OCI-M2 (cell line): Measurements from ENCODE around the gene DNAH17.

Experiments used
- DNase-seq: peaks from one replicate; lab custom pipeline; 2025; ENCODE audit not compliant: unreplicated experiment; lab: John Stamatoyannopoulos, UW

DNAH17 gene, protein sequence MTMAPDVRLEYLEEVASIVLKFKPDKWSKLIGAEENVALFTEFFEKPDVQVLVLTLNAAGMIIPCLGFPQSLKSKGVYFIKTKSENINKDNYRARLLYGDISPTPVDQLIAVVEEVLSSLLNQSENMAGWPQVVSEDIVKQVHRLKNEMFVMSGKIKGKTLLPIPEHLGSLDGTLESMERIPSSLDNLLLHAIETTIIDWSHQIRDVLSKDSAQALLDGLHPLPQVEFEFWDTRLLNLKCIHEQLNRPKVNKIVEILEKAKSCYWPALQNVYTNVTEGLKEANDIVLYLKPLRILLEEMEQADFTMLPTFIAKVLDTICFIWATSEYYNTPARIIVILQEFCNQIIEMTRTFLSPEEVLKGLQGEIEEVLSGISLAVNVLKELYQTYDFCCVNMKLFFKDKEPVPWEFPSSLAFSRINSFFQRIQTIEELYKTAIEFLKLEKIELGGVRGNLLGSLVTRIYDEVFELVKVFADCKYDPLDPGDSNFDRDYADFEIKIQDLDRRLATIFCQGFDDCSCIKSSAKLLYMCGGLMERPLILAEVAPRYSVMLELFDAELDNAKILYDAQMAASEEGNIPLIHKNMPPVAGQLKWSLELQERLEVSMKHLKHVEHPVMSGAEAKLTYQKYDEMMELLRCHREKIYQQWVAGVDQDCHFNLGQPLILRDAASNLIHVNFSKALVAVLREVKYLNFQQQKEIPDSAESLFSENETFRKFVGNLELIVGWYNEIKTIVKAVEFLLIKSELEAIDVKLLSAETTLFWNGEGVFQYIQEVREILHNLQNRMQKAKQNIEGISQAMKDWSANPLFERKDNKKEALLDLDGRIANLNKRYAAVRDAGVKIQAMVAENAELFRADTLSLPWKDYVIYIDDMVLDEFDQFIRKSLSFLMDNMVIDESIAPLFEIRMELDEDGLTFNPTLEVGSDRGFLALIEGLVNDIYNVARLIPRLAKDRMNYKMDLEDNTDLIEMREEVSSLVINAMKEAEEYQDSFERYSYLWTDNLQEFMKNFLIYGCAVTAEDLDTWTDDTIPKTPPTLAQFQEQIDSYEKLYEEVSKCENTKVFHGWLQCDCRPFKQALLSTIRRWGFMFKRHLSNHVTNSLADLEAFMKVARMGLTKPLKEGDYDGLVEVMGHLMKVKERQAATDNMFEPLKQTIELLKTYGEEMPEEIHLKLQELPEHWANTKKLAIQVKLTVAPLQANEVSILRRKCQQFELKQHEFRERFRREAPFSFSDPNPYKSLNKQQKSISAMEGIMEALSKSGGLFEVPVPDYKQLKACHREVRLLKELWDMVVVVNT (N-terminal part only)

GRCh38 chr17:78577296-78577695 lies at the start of gene DNAH17:
DNAH17 (minus strand) TSS chr17:78577396; CDS start chr17:78575057, 2,339 bp downstream.
- no peak for DNase-seq

- no peak for DNase-seq
Observed at GRCh38 chr17:78624324-78625151, 47.3 kb upstream of the DNAH17 start.

- DNase-seq: no peak
Observed at GRCh38 chr17:78623541-78623940, 46.3 kb upstream of the DNAH17 start.

GRCh38 chr17:78622491-78623265 lies 45.5 kb upstream of the DNAH17 start:
- DNase-seq: no peak

GRCh38 chr17:78621720-78622490 lies 44.7 kb upstream of the DNAH17 start:
- no peak for DNase-seq

DNA sequence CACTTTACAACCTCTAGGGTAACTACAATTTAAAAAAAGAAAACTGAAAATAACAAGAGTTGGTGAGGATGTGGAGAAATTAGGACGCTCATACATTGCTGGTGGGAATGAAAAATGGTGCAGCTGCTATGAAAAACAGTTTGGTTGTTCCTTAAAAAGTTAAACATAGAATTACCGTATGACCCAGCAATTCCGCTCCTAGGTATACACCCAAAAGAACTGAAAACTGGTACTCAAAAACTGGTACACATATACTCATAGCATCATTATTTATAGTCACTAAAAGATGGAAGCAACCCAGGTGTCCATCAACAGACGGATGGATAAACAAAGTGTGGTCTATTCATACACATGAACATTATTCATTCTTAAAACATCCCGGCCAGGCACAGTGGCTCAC lies 42.9 kb upstream of the DNAH17 start:
- DNase-seq: no peak

- no peak for DNase-seq
Observed at GRCh38 chr17:78619334-78619733, 42.1 kb upstream of the DNAH17 start.

DNA sequence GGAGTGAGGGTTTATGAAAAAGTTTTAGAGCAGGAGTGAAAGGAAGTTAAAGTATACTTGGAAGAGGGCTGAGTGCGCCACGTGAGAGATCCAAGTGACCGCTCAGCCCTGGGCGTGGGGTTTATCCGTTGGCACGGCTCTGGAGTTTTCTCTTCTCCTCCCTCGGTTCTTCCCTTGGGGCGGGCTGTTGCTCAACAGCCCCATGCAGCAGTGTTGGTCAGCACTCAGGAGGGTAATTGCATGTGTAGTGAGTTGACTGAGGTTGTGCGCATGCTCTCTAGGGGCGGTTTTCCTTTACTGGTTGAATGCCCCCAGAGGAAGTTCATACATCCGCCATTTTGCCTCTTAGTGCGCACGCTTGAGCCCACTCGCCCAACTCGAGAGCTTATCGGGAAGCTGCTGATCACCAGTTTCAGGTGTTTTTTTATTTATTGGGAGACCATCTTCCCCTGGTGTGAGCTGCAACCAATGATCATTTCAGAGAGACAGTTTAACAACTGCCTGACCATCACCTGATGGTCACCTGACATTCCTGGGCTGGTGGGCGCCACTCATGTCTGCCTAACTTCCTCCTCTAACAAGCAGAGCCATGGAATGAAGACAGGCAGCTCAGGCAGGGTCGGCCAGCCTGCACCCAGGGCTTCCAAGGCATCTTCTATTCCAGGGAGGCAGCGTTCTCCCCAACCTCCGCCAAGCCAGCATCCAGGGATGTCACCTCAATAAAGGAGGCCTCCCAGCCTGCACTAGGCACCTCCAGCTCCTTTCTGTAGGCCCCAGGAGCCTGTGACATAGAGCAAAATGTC lies 41.3 kb upstream of the DNAH17 start:
- DNase-seq: no peak

GRCh38 chr17:78617511-78618061 lies 40.4 kb upstream of the DNAH17 start:
- DNase-seq: no peak

GRCh38 chr17:78616946-78617345 lies 39.8 kb upstream of the DNAH17 start:
- no peak for DNase-seq

GRCh38 chr17:78615631-78616030 lies 38.4 kb upstream of the DNAH17 start:
- no peak for DNase-seq

GRCh38 chr17:78613416-78613815 lies 36.2 kb upstream of the DNAH17 start:
- DNase-seq: no peak

DNA sequence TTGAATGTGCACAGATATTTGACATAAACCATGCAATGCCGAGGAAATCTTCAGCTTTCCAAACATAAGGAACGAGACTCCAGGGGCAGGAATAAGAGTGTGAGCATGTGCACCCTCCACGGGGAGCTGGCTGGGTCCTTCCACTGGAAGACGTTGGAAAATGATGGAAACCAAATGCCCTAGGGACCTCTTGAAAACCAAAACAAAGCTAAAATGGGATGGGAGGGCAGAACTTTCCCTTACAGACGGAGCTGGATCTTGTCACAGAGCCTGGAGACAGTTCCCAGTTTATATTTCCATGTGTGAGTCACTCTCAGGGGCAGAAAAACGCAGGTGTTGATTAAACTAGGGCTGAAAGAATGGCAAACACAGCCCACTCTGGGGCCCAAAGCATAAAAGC lies 34.4 kb upstream of the DNAH17 start:
- no peak for DNase-seq

GRCh38 chr17:78610951-78611511 lies 33.8 kb upstream of the DNAH17 start:
- no peak for DNase-seq

DNA sequence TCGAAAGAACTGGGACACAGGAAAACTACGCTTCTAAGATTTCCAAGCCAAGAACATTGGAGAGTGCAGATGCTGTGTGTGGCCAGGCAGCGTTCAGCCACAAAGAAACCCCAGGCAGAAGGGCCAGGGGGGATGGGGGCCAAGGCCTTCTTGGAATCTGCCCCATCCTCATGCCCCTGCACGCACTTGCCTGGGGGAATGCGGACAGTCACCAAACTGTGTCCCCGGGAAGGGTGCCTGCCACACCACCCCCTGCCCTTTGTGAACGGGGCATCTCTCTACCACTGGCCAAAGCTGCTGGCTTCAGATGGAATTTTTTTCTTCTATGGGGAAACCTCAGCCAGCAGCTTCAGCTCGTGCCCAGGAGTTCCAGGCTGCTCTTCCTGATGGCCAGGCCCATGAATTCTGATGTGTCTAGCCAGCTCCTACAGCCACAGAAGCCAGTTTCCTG lies 32.0 kb upstream of the DNAH17 start:
- DNase-seq: no peak

DNA sequence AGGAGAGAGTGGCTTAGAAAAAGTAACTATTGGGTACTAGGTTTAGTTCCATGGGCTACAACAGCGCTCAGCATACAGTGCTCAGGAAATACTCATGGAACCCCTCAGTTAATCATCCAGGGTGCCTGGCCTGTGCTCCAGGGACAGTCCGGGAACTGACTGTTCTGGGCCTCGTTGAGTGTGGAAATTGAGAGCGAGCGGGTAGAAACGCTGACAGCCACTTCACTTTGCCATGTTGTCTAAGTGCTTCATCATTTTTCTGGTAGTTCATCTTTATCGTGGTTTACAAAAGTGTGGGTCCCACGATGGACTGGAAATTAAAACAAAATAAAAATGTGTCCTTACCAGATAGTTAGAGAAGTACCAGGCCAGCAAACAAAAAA lies 31.6 kb upstream of the DNAH17 start:
- no peak for DNase-seq

- DNase-seq: no peak
Observed at GRCh38 chr17:78608122-78608803, 31.1 kb upstream of the DNAH17 start.
